HEK293T (cell line): ENCODE data around the gene PPP1R13B.
"Not testable (repeated sequence)": the region's sequence is repeated elsewhere in the genome, so short reads cannot be mapped to it uniquely, and the experiment has no call there.

Source experiments
- CTCF ChIA-PET: fragments of 350-600 bp; formaldehyde crosslinking; extraction: SDS; loops from one replicate; lab custom pipeline; 2021; ENCODE audit warnings: antibody characterized with exemption, inconsistent platforms; lab: Yijun Ruan, JAX
- POLR2A ChIA-PET: fragments of 350-600 bp; formaldehyde crosslinking; extraction: SDS; loops from one replicate; lab custom pipeline; 2020; ENCODE audit warnings: antibody characterized with exemption, inconsistent platforms; lab: Yijun Ruan, JAX
- DNase-seq: peaks from one replicate; pipeline ENCODE4 v3.0.0; 2012; ENCODE audit warnings: mixed read lengths; ENCODE audit errors: extremely low spot score
- ARNT ChIP-seq: fragments of 450-650 bp; IDR thresholded peaks from 2 replicates; pipeline ENCODE4 v1.6.1; 2017; ENCODE audit warnings: mild to moderate bottlenecking
- BHLHE40 ChIP-seq: fragments of 450-650 bp; IDR thresholded peaks from 2 replicates; pipeline ENCODE4 v1.6.1; 2016; ENCODE audit warnings: mild to moderate bottlenecking, moderate library complexity, borderline replicate concordance
- CTBP1 ChIP-seq: fragments of 450-650 bp; IDR thresholded peaks from 2 replicates; pipeline ENCODE4 v1.6.1; 2016; ENCODE audit warnings: borderline replicate concordance
- ELF4 ChIP-seq: fragments of 450-650 bp; IDR thresholded peaks from 2 replicates; pipeline ENCODE4 v1.6.1; 2017; ENCODE audit warnings: antibody characterized with exemption
- FOXA1 ChIP-seq: fragments of 450-650 bp; IDR thresholded peaks from 2 replicates; pipeline ENCODE4 v1.6.1; 2016; ENCODE audit warnings: mild to moderate bottlenecking
- FOXK2 ChIP-seq: fragments of 450-650 bp; IDR thresholded peaks from 2 replicates; pipeline ENCODE4 v1.6.1; 2016; ENCODE audit warnings: mild to moderate bottlenecking
- FOXM1 ChIP-seq: fragments of 450-650 bp; IDR thresholded peaks from 2 replicates; pipeline ENCODE4 v1.6.1; 2017; ENCODE audit warnings: mild to moderate bottlenecking, borderline replicate concordance
- HDGF ChIP-seq: fragments of 450-650 bp; IDR thresholded peaks from 2 replicates; pipeline ENCODE4 v1.6.1; 2017; ENCODE audit warnings: antibody characterized with exemption, borderline replicate concordance
- L3MBTL2 ChIP-seq: fragments of 450-650 bp; conservative IDR thresholded peaks from 2 replicates; pipeline ENCODE4 v1.6.1; 2016; ENCODE audit warnings: mild to moderate bottlenecking
- LEF1 ChIP-seq: fragments of 450-650 bp; IDR thresholded peaks from 2 replicates; pipeline ENCODE4 v1.6.1; 2017; ENCODE audit warnings: mild to moderate bottlenecking, borderline replicate concordance
- NFRKB ChIP-seq: fragments of 450-650 bp; IDR thresholded peaks from 2 replicates; pipeline ENCODE4 v1.6.1; 2016; ENCODE audit warnings: mild to moderate bottlenecking, moderate library complexity
- SP1 ChIP-seq: fragments of 450-650 bp; IDR thresholded peaks from 2 replicates; pipeline ENCODE4 v1.6.1; 2017
- SUZ12 ChIP-seq: fragments of 450-650 bp; IDR thresholded peaks from 2 replicates; pipeline ENCODE4 v1.6.1; 2016; ENCODE audit warnings: mild to moderate bottlenecking
- TARDBP ChIP-seq: fragments of 450-650 bp; IDR thresholded peaks from 2 replicates; pipeline ENCODE4 v1.6.1; 2016
- ZNF384 ChIP-seq: fragments of 450-650 bp; IDR thresholded peaks from 2 replicates; pipeline ENCODE4 v1.6.1; 2016
- TF ChIP-seq, protein P1 (sequence below): fragments of 450-650 bp; IDR thresholded peaks from 2 replicates; pipeline ENCODE4 v1.6.1; 2016

The PPP1R13B gene

DNA sequence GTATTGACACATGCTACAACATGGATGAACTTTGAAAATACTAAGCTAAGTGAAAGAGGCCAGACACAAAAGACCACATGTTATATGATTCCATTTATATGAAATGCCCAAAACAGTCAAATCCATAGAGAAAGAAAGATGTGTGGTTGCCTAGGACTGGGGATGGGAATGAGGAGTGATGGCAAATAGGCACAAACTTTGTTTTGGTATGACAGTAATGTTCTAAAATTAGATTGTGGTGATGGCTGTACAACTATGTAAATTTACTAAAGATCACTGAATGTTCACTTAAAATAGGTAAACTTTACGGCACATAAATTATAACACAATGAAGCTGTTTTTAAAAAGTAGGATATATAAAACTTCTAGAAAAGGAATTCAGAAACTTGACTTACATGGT lies 41.7 kb downstream of the PPP1R13B start:
- POLR2A ChIA-PET = interaction anchor here (0.7 kb wide), 1 partner anchor 29 kb away, joined by 3 read pairs; no protein-coding TSS in a partner anchor

DNA sequence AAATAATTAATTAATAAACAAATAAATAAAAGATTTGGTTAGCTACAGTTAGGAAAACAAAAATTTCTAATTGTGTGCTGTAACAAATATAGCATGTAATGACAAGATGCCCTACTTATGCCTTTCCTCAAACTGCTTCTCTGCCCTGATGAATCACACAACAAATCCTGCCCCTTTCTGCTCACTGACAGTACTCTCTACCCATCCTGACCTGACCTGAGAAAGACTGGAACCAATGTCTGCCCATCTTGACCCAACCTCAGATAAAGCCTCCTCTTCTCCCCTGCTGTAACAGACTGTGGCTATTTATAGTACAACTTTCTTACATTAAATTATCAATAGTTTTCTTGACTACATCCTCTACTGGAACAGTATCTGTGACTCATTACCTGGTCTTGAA lies 43.7 kb downstream of the PPP1R13B start:
- ChIA-PET POLR2A (no interaction called here), CTCF (no interaction called here)
- DNase-seq = no peak
- TF ChIP-seq, protein P1, sequence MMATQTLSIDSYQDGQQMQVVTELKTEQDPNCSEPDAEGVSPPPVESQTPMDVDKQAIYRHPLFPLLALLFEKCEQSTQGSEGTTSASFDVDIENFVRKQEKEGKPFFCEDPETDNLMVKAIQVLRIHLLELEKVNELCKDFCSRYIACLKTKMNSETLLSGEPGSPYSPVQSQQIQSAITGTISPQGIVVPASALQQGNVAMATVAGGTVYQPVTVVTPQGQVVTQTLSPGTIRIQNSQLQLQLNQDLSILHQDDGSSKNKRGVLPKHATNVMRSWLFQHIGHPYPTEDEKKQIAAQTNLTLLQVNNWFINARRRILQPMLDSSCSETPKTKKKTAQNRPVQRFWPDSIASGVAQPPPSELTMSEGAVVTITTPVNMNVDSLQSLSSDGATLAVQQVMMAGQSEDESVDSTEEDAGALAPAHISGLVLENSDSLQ = peak; percentile 46; the same call in 1 of the 2 replicates
- TF ChIP-seq NFRKB = no peak

More for the DNA sequence above, 41.7 kb downstream of the PPP1R13B start:
- no peak for DNase-seq
- TF ChIP-seq L3MBTL2 (no peak), ARNT (no peak), LEF1 (no peak), CTBP1 (no peak), SUZ12 (no peak), HDGF (no peak), BHLHE40 (no peak), FOXA1 (no peak), FOXM1 (no peak), ELF4 (no peak), ZNF384 (no peak), SP1 (no peak), NFRKB (no peak), TARDBP (no peak), FOXK2 (no peak)
- TF ChIP-seq, protein P1 = no peak
- CTCF ChIA-PET = interaction anchor here (0.7 to 3.6 kb wide), 7 partner anchors 11 to 116 kb away, joined by 3 to 17 read pairs (median 3); no protein-coding TSS in a partner anchor

DNA sequence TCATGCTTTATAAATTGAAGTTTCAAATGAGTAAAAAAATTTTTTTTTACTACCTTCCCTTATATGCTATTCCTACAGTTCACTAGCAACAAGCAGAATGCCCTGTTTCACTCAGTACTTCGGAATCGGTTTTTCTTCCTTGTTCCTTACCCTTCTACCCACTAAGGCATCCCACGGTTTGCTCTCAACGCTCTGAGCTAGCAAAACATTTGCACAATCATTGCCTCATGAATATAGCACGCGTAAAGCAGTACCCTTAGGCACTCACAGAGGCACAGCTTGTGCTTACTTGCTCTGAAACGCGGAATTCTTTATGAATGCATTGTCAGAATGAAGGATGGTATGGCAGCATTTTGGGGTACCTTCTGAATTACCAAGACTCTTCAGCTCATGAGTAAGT lies 45.0 kb downstream of the PPP1R13B start:
- DNase-seq = no peak
- ChIA-PET CTCF (interaction anchor here (1.0 kb wide), 1 partner anchor 99 kb away, joined by 3 read pairs; no protein-coding TSS in a partner anchor), POLR2A (interaction anchor here (0.7 to 1.4 kb wide), 2 partner anchors 18 to 307 kb away, joined by 3 read pairs; no protein-coding TSS in a partner anchor)
- no peak for TF ChIP-seq TARDBP
- no peak for TF ChIP-seq L3MBTL2
- TF ChIP-seq, protein P1 = no peak
- no peak for TF ChIP-seq FOXK2
- no peak for TF ChIP-seq SP1
- no peak for TF ChIP-seq SUZ12
- no peak for TF ChIP-seq ZNF384
- TF ChIP-seq LEF1 = no peak
- TF ChIP-seq FOXA1 = no peak
- no peak for TF ChIP-seq BHLHE40
- no peak for TF ChIP-seq NFRKB
- no peak for TF ChIP-seq CTBP1
- TF ChIP-seq ELF4 = no peak
- TF ChIP-seq FOXM1 = no peak
- no peak for TF ChIP-seq ARNT
- TF ChIP-seq HDGF = no peak

DNA sequence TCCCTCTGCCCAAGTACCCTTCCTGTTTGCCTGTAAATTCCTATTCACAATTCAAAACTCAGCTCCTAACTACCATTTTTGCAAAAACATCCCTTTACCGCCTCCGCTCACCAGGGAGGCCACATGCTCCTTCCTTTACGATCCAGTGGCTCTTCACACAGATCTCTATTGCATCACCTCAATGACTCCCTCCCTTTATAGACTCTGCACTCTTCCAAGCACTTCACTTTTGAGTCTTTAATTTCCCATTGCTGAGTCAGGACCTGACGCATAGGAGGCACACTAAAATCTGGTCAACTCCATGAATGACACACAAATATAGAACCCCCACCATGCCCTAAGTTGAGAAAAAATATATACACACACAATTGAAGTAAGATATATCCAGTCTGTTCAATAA lies 45.9 kb downstream of the PPP1R13B start:
- TF ChIP-seq L3MBTL2 = peak; percentile 86
- TF ChIP-seq TARDBP = no peak
- no peak for TF ChIP-seq ARNT
- TF ChIP-seq FOXM1 = no peak
- TF ChIP-seq ZNF384 = no peak
- no peak for TF ChIP-seq ELF4
- TF ChIP-seq BHLHE40 = no peak
- TF ChIP-seq FOXK2 = no peak
- TF ChIP-seq CTBP1 = 0 out of 2 replicates have a peak, but pooled peaks have one; percentile 25
- TF ChIP-seq, protein P1 = no peak
- peak; percentile 57 for DNase-seq
- POLR2A ChIA-PET = interaction anchor here (0.9 to 1.4 kb wide), 2 partner anchors 19 to 195 kb away, joined by 3 read pairs; no protein-coding TSS in a partner anchor
- CTCF ChIA-PET = interaction anchor here (0.6 to 1.7 kb wide), 3 partner anchors 99 to 113 kb away, joined by 3 to 4 read pairs (median 3); no protein-coding TSS in a partner anchor

DNA sequence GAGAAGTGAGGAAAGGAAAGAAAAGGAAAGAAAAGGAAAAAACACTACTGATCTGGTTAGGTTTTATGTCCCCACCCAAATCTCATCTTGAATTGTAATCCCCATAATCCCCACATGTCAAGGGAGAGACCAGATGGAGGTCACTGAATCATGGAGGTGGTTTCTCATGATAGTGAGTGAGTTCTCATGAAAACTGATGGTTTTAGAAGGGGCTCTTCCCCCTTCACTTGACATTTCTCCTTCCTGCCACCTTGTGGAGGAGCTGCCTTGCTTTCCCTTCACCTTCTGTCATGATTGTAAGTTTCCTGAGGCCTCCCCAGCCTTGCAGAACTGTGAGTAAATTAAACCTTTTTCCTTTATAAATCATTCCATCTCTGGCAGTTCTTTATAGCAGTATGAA lies 54.2 kb downstream of the PPP1R13B start:
- CTCF ChIA-PET = not testable (repeated sequence)

DNA sequence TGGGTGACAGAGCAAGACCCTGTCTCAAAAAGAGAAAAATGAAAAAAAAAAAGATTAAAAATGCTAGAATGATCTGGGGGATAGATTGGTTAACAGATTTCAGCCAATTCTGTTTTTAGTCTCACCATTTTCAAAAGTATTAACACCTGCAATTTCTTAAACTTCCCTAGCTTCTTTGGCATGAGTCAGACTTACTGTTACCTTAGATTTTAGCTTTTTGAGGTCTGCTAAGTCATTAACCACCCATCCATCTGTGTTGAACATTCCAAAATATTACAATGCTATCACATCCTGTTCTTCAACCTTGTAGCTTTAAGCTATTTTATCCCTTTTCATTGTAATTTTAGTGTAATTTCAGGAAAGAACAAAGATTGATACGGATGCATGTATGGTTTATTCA lies 59.3 kb downstream of the PPP1R13B start:
- TF ChIP-seq FOXM1 (no peak), ELF4 (no peak), BHLHE40 (no peak), ARNT (no peak), FOXA1 (no peak), SUZ12 (no peak), SP1 (no peak), TARDBP (no peak), NFRKB (no peak)
- DNase-seq = no peak
- CTCF ChIA-PET = interaction anchor here (0.7 to 0.8 kb wide), 2 partner anchors 13 to 143 kb away, joined by 3 to 6 read pairs; no protein-coding TSS in a partner anchor
- POLR2A ChIA-PET = no interaction called here

More for the DNA sequence above, 54.2 kb downstream of the PPP1R13B start:
- DNase-seq, POLR2A ChIA-PET: not testable (repeated sequence)
